DOHH2 (cell line): Measurements from ENCODE around the gene IL13RA1.

ENCODE experiments used
- CTCF ChIP-seq: fragments of 200-600 bp; sonication (generic); IDR thresholded peaks from one replicate; pipeline ENCODE4 v1.5.1; 2014; ENCODE audit warnings: antibody characterized with exemption, mild to moderate bottlenecking, low read depth, low read length; ENCODE audit not compliant: poor library complexity, severe bottlenecking
- EZH2phosphoT487 ChIP-seq: fragments of 200-600 bp; sonication (generic); IDR thresholded peaks from 2 replicates; pipeline ENCODE4 v1.6.1; 2017; ENCODE audit warnings: borderline replicate concordance, mild to moderate bottlenecking, antibody characterized with exemption, low read length, moderate library complexity, mixed read lengths

GRCh38 chrX:118723376-118723775 is 4.0 kb upstream of the IL13RA1 start:
- TF ChIP-seq CTCF (no peak), EZH2phosphoT487 (no peak)
